Ishikawa (cell line): Measurements from ENCODE around the gene KRTAP4-5.

Experiments used
- CEBPB ChIP-seq: IDR thresholded peaks from 2 replicates; pipeline ENCODE4 v1.6.1; 2012
- CREB1 ChIP-seq: IDR thresholded peaks from 2 replicates; pipeline ENCODE4 v1.6.1; 2012; ENCODE audit warnings: low read depth
- EGR1 ChIP-seq: IDR thresholded peaks from 2 replicates; pipeline ENCODE4 v1.6.1; 2012
- EP300 ChIP-seq: IDR thresholded peaks from 2 replicates; pipeline ENCODE4 v1.6.1; 2012; ENCODE audit warnings: borderline replicate concordance
- FOXM1 ChIP-seq: IDR thresholded peaks from 2 replicates; pipeline ENCODE4 v1.6.1; 2012; ENCODE audit warnings: low read depth, borderline replicate concordance
- NFIC ChIP-seq: IDR thresholded peaks from 2 replicates; pipeline ENCODE4 v1.6.1; 2012
- RAD21 ChIP-seq: IDR thresholded peaks from 2 replicates; pipeline ENCODE4 v1.6.1; 2012; ENCODE audit warnings: low read depth
- TAF1 ChIP-seq: IDR thresholded peaks from 2 replicates; pipeline ENCODE4 v1.6.1; 2012; ENCODE audit warnings: low read depth, mild to moderate bottlenecking
- TCF12 ChIP-seq: IDR thresholded peaks from 2 replicates; pipeline ENCODE4 v1.6.1; 2012; ENCODE audit warnings: low read depth
- TEAD4 ChIP-seq: IDR thresholded peaks from 2 replicates; pipeline ENCODE4 v1.6.1; 2012
- YY1 ChIP-seq: IDR thresholded peaks from 2 replicates; pipeline ENCODE4 v1.6.1; 2012; ENCODE audit warnings: low read depth
- ZBTB7A ChIP-seq: IDR thresholded peaks from 2 replicates; pipeline ENCODE4 v1.6.1; 2012; ENCODE audit warnings: low read depth
- TF ChIP-seq, protein P1 (sequence below): IDR thresholded peaks from 2 replicates; pipeline ENCODE4 v1.6.1; 2012
- TF ChIP-seq, protein P2 (sequence below): IDR thresholded peaks from 2 replicates; pipeline ENCODE4 v1.6.1; 2012; ENCODE audit warnings: low read depth, mild to moderate bottlenecking
- TF ChIP-seq, protein P3 (sequence below): IDR thresholded peaks from 2 replicates; pipeline ENCODE4 v1.6.1; 2012

Gene KRTAP4-5

DNA sequence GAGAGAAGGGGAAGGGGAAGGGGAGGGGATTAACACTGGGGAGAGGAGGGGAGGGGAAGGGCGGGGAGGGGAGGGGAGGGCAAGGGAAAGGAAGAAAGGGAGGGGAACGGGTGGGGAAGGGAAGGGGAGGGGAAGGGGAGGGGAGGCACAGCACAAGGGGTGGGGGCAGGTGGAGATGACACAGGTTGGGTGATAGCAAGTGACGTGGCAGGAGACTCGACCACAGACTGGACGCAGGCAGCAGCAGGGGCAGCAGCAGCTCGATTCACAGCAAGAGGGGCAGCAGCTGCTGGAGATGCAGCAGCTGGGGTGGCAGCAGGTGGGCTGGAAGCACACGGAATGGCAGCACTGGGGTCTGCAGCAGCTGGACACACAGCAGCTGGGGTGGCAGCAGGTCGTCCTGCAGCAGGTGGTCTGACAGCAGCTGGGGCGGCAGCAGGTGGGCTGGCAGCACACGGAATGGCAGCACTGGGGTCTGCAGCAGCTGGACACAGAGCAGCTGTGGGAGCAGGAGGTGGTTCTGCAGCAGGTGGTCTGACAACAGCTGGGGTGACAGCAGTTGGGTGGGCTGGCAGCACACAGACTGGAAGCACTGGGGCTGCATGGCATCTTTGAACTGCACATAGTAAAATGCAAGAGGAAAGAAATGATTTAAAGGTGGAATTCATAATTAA is 47.9 kb downstream of the KRTAP4-5 start, which contains the start of gene KRTAP4-16:
TSS of gene KRTAP4-16 (minus strand) at position 624 of the 674 bp plus-strand sequence. CDS start at position 624, 0 bp downstream.
- TF ChIP-seq TEAD4: no peak
- no peak for TF ChIP-seq EP300
- TF ChIP-seq NFIC: no peak
- TF ChIP-seq YY1: no peak
- no peak for TF ChIP-seq ZBTB7A
- no peak for TF ChIP-seq TCF12
- TF ChIP-seq, protein P1, sequence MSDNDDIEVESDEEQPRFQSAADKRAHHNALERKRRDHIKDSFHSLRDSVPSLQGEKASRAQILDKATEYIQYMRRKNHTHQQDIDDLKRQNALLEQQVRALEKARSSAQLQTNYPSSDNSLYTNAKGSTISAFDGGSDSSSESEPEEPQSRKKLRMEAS: no peak
- TF ChIP-seq FOXM1: no peak
- no peak for TF ChIP-seq CEBPB
- TF ChIP-seq RAD21: no peak
- no peak for TF ChIP-seq EGR1
- TF ChIP-seq CREB1: no peak
- no peak for TF ChIP-seq TAF1
- TF ChIP-seq, protein P2, sequence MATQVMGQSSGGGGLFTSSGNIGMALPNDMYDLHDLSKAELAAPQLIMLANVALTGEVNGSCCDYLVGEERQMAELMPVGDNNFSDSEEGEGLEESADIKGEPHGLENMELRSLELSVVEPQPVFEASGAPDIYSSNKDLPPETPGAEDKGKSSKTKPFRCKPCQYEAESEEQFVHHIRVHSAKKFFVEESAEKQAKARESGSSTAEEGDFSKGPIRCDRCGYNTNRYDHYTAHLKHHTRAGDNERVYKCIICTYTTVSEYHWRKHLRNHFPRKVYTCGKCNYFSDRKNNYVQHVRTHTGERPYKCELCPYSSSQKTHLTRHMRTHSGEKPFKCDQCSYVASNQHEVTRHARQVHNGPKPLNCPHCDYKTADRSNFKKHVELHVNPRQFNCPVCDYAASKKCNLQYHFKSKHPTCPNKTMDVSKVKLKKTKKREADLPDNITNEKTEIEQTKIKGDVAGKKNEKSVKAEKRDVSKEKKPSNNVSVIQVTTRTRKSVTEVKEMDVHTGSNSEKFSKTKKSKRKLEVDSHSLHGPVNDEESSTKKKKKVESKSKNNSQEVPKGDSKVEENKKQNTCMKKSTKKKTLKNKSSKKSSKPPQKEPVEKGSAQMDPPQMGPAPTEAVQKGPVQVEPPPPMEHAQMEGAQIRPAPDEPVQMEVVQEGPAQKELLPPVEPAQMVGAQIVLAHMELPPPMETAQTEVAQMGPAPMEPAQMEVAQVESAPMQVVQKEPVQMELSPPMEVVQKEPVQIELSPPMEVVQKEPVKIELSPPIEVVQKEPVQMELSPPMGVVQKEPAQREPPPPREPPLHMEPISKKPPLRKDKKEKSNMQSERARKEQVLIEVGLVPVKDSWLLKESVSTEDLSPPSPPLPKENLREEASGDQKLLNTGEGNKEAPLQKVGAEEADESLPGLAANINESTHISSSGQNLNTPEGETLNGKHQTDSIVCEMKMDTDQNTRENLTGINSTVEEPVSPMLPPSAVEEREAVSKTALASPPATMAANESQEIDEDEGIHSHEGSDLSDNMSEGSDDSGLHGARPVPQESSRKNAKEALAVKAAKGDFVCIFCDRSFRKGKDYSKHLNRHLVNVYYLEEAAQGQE: no peak
- TF ChIP-seq, protein P3, sequence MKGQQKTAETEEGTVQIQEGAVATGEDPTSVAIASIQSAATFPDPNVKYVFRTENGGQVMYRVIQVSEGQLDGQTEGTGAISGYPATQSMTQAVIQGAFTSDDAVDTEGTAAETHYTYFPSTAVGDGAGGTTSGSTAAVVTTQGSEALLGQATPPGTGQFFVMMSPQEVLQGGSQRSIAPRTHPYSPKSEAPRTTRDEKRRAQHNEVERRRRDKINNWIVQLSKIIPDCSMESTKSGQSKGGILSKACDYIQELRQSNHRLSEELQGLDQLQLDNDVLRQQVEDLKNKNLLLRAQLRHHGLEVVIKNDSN: no peak
